SK-N-SH treated with all-trans-retinoic acid at 6 μM for 48 hours (cell line): ENCODE data around the gene ZBTB7C.

Experiments used
- BACH2 ChIP-seq: fragments of 250-450 bp; sonication (Bioruptor Pico); IDR thresholded peaks from 2 replicates; pipeline ENCODE4 v1.9.0; 2021; ENCODE audit warnings: mild to moderate bottlenecking, borderline replicate concordance
- PPARA ChIP-seq: fragments of 250-450 bp; sonication (Bioruptor Pico); IDR thresholded peaks from 2 replicates; pipeline ENCODE4 v1.5.0; 2020; ENCODE audit warnings: mild to moderate bottlenecking, borderline replicate concordance
- SNAI2 ChIP-seq: fragments of 250-450 bp; sonication (Bioruptor Pico); IDR thresholded peaks from 2 replicates; pipeline ENCODE4 v1.5.0; 2020; ENCODE audit warnings: mild to moderate bottlenecking, moderate library complexity
- TF ChIP-seq, protein P1 (sequence below): fragments of 250-450 bp; sonication (Bioruptor Pico); IDR thresholded peaks from 2 replicates; pipeline ENCODE4 v1.5.1; 2021; ENCODE audit warnings: mild to moderate bottlenecking, moderate library complexity

DNA sequence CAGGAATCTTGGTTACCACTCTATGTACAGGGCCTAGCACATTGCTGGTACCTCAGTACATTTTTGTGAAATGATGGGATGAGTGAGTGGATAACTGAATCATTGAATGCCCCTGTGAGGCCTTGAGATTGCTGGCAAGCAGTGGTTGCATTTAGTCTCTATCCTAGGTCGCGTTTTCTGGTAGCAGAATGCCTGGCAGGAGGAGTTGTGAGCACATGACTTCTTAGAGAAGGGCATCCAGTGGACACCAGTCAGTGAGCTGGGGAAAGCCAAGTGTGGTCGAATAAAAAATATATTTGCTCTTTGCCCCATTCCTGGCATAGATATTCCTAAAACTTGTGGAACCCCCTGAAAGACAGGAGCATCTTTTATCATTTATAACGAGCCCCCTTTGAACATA, 416.9 kb downstream of the ZBTB7C start:
- TF ChIP-seq PPARA (CRISPR knock-in tag) (no peak), SNAI2 (no peak), BACH2 (CRISPR knock-in tag) (no peak)
- TF ChIP-seq, protein P1, sequence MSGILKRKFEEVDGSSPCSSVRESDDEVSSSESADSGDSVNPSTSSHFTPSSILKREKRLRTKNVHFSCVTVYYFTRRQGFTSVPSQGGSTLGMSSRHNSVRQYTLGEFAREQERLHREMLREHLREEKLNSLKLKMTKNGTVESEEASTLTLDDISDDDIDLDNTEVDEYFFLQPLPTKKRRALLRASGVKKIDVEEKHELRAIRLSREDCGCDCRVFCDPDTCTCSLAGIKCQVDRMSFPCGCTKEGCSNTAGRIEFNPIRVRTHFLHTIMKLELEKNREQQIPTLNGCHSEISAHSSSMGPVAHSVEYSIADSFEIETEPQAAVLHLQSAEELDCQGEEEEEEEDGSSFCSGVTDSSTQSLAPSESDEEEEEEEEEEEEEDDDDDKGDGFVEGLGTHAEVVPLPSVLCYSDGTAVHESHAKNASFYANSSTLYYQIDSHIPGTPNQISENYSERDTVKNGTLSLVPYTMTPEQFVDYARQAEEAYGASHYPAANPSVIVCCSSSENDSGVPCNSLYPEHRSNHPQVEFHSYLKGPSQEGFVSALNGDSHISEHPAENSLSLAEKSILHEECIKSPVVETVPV (CRISPR knock-in tag), result no peak
